Psoas muscle (tissue), 8 donors: ENCODE results near the gene PKHD1. TPM values are rescaled to one million over a fixed set of nuclear protein-coding genes. Genes with fewer than 3 reads are reported as not detected.

Source experiments
- ATAC-seq, 4 donors: fragments of 200-7000 bp; cut with Tn5 transposase; one replicate each; pipeline ENCODE4 v1.9.1; 2020; ENCODE audit warnings: moderate library complexity in 3 of 4, mild to moderate bottlenecking in 2 of 4
- DNase-seq, 2 donors: peaks; one replicate each; pipeline ENCODE4 v3.0.0-alpha.2; 2020
- H3K27ac ChIP-seq: fragments of 200-600 bp; one replicate; pipeline ENCODE4 v1.8.0; 2022
- H3K27me3 ChIP-seq, 3 donors: fragments of 200-600 bp in 1 of 3; one replicate each; pipeline versions ENCODE4 v1.6.1 to v1.8.0; 2013 to 2022; ENCODE audit warnings: low read length in 2 of 3, mild to moderate bottlenecking in 2 of 3, moderate library complexity in 1 of 3; ENCODE audit not compliant: insufficient read depth in 3 of 3
- H3K36me3 ChIP-seq, 2 donors: fragments of 200-600 bp in 1 of 2; one replicate each; pipeline versions ENCODE4 v1.6.1 to v1.8.0; 2013 to 2022; ENCODE audit warnings: low read depth in 1 of 2, mild to moderate bottlenecking in 1 of 2, moderate library complexity in 1 of 2; ENCODE audit not compliant: insufficient read depth in 1 of 2
- H3K4me1 ChIP-seq: fragments of 200-600 bp; one replicate; pipeline ENCODE4 v1.8.0; 2022
- H3K4me3 ChIP-seq: fragments of 200-600 bp; one replicate; pipeline ENCODE4 v1.8.0; 2022; ENCODE audit warnings: mild to moderate bottlenecking
- H3K9me3 ChIP-seq: fragments of 200-600 bp; one replicate; pipeline ENCODE4 v1.8.0; 2022
- WGBS, 3 donors: extraction: QIAGEN DNeasy Blood & Tissue Kit; methylation state at CpG; one replicate each; pipeline versions ENCODE4 v1.1.6 to v1.1.7; 2013; 5-methylcytosine and 5-hydroxymethylcytosine counted together
- intact Hi-C, 2 donors: fragments of 100-400 bp; cut with DNase I; formaldehyde crosslinking; loops; one replicate each; pipeline versions ENCODE4 v1.11.0 to v1.14.2; 2022
- polyA plus RNA-seq, 3 donors: library from polyadenylated mRNA; stranded (reverse); fragments of 200-250 nt; gene quantifications; one replicate each; pipeline ENCODE4 v1.2.3, GENCODE V29; 2013
- total RNA-seq, 4 donors: library from RNA; stranded (reverse); fragmentation: NEBNext Ultra II Directional in 2 of 4; extraction: Animal tissue kit (Norgen Biotek cat#: 25700) in 2 of 4; gene quantifications; one replicate each; pipeline versions ENCODE4 v1.2.1 to v1.2.4, GENCODE V29; 2021 to 2023
- TF ChIP-seq, protein P1 (sequence below): fragments of 200-600 bp; IDR thresholded peaks from one replicate; pipeline ENCODE4 v1.8.0; 2022; ENCODE audit warnings: antibody characterized with exemption
- donor health status: healthy with polysubstance abuse.
- donor health status: DM: no; HTN: no; CAD: no; lungs with moderate emphysema.
- donor health status: Bipolar disorder and iron deficiency.
- donor health status: healthy.
- donor health status: DM: yes; HTN: yes; CAD: no.
- donor health status: DM: no; HTN: no; CAD: no.
- donor health status: DM: no; HTN: no; CAD: no.
- donor health status: DM: yes; HTN: yes; CAD: no.

Gene PKHD1
- total and polyA plus RNA-seq, 7 donors: under 0.01 to 0.11 (median 0.02) TPM; not detected in 2

GRCh38 chr6:51740658-51741057 lies 346.8 kb downstream of the PKHD1 start:
- Histone ChIP-seq H3K4me3 (no peak overlapping the region), H3K36me3 (no peaks in the 10 kb centered on the region), H3K27me3 (no peaks in the 10 kb centered on the region), H3K27ac (no peak overlapping the region), H3K4me1 (no peaks in the 10 kb centered on the region), H3K9me3 (no peaks in the 10 kb centered on the region)
- DNase-seq (no peak), ATAC-seq (no peak)
- 39 to 52% (median 41%) methylated on average over 2 of the region's 2 CpGs for WGBS, 3 donors
- TF ChIP-seq, protein P1, sequence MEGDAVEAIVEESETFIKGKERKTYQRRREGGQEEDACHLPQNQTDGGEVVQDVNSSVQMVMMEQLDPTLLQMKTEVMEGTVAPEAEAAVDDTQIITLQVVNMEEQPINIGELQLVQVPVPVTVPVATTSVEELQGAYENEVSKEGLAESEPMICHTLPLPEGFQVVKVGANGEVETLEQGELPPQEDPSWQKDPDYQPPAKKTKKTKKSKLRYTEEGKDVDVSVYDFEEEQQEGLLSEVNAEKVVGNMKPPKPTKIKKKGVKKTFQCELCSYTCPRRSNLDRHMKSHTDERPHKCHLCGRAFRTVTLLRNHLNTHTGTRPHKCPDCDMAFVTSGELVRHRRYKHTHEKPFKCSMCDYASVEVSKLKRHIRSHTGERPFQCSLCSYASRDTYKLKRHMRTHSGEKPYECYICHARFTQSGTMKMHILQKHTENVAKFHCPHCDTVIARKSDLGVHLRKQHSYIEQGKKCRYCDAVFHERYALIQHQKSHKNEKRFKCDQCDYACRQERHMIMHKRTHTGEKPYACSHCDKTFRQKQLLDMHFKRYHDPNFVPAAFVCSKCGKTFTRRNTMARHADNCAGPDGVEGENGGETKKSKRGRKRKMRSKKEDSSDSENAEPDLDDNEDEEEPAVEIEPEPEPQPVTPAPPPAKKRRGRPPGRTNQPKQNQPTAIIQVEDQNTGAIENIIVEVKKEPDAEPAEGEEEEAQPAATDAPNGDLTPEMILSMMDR: no peak
- intact Hi-C loops: no loop called here

- TF ChIP-seq, protein P1: no peak
- Histone ChIP-seq H3K27me3 (no peaks in the 10 kb centered on the region), H3K9me3 (no peaks in the 10 kb centered on the region), H3K4me3 (no peak overlapping the region), H3K36me3 (no peaks in the 10 kb centered on the region), H3K4me1 (no peaks in the 10 kb centered on the region), H3K27ac (no peak overlapping the region)
- DNase-seq (no peak), ATAC-seq (no peak)
- WGBS, 3 donors: 75 to 80% (median 78%) methylated on average over 1 of the region's 1 CpG
- intact Hi-C loops: no loop called here
Observed at GRCh38 chr6:51738614-51739013, 348.8 kb downstream of the PKHD1 start.

DNA sequence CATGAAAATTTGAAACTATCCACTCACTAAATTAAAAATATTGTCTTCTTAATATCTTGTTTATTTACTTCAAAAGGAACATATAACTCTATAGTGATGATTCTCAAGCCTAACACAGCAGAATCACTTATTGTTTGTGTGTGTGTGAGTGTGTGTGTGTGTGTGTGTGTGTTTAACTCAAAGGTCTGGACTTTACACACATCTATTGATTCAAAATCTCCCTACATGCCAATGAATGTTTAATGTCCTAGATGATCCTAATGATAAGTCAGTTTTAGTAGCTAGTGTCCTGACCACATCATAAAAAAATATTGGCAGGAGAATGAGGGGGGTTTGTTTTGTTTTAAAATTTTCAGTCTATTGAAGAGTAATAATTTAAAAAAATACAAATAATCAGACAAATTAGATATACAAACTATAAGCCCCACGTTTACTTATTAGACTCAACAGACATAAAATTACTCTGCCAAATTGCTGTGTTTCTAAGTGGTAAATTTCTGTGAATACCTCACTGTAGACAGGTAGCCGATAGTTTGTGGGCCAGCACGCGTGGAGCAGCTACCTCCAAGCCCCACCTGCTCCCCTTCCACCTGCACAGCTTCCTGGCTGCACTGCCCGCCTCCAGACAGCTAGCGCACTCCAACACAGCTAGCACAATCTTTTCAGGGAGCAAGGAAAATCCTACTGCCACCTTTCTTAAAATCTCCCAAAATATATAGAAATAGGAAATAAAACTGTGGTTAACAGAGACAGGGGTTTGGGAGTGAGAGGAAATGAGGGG lies 349.6 kb downstream of the PKHD1 start:
- H3K36me3 ChIP-seq: no peaks in the 10 kb centered on the region
- TF ChIP-seq, protein P1: no peak
- H3K9me3 ChIP-seq: no peaks in the 10 kb centered on the region
- H3K27me3 ChIP-seq: no peaks in the 10 kb centered on the region
- no peak overlapping the region for H3K4me3 ChIP-seq
- ATAC-seq: no peak
- WGBS, 3 donors: 86 to 91% (median 89%) methylated on average over 6 of the region's 6 CpGs
- no peak for DNase-seq
- no peak overlapping the region for H3K27ac ChIP-seq
- intact Hi-C loops: no loop called here
- no peaks in the 10 kb centered on the region for H3K4me1 ChIP-seq

DNA sequence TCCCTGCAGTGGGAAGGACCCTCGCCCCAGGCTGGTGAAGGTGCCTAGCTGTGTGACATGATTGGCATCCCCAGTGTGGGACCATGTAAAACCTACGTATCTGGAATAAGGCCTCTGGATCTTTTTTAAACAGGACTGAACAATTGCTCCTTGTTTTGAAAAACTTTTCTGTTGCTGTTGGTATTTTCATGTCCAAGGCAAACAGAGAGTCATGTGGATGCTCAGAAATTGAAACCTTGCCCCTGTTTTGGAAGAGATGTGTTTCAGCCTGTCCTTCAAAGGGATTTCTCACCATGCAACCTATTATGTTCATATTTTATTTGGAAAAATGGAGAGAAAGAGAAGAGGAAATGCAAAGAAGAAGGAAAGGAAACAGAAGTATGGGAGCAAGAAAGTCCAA lies 362.3 kb downstream of the PKHD1 start:
- Histone ChIP-seq H3K36me3 (no peaks in the 10 kb centered on the region), H3K27me3 (no peaks in the 10 kb centered on the region), H3K27ac (no peak overlapping the region), H3K4me1 (no peaks in the 10 kb centered on the region), H3K4me3 (no peak overlapping the region), H3K9me3 (no peaks in the 10 kb centered on the region)
- DNase-seq (no peak), ATAC-seq (no peak)
- intact Hi-C loops: no loop called here
- TF ChIP-seq, protein P1: no peak
- WGBS, 3 donors: 65 to 76% (median 66%) methylated on average over 2 of the region's 2 CpGs

DNA sequence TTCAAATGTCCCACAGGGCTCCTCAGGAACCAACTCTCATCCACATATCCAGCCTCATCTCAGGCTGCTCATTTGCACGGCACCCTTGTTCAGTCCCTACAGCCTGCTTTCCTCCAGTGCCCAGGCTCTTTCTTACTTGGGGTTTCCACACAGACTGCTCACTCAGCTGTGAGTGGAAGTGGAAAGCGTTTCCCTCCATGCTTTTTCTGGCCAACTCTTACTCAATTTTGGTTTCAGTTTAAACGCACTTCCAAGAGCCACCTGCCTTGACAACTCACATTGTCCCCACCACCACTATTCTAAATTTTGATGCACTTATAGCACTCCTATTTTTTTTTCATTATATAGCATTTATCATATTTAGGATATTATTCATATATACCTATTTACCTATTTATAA lies 367.1 kb downstream of the PKHD1 start:
- H3K36me3 ChIP-seq: no peaks in the 10 kb centered on the region
- no peaks in the 10 kb centered on the region for H3K4me1 ChIP-seq
- WGBS, 3 donors: 75 to 83% (median 75%) methylated on average over 3 of the region's 3 CpGs
- intact Hi-C loops: no loop called here
- TF ChIP-seq, protein P1: no peak
- DNase-seq (no peak), ATAC-seq (no peak)
- no peak overlapping the region for H3K4me3 ChIP-seq
- H3K27ac ChIP-seq: no peak overlapping the region
- no peaks in the 10 kb centered on the region for H3K27me3 ChIP-seq
- no peaks in the 10 kb centered on the region for H3K9me3 ChIP-seq
